ENCODE results near the gene CD44. TPM values are rescaled to one million over a fixed set of nuclear protein-coding genes. Genes with fewer than 3 reads are reported as not detected.
"Not testable (repeated sequence)": the region's sequence is repeated elsewhere in the genome, so short reads cannot be mapped to it uniquely, and the experiment has no call there.

The CD44 gene
- total RNA-seq, 4 donors from 2014 or later, result 92.7 to 627 (median 158) TPM

DNA sequence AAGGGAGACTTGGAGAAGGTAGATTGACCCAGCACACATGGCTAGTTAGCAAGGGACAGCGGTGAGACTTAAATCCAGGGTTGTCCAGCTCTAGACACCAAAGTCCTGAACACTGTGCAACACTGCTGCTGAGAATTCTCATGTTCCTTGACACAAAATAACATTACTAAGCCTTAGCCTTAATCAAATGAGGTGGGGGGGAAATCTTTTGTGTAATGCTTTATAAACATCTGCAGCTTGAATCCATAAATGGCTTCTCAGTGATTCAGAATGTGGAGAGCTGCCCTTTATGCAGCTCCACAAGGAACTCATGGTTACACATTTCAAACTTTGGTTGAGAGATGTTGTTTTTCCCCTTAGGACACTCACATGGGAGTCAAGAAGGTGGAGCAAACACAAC is 80.0 kb downstream of the CD44 start:
- DNase-seq (ENCODE audit: low spot score) (no peak), ATAC-seq (ENCODE audit: low FRiP score) (no peak)
- TF ChIP-seq, protein P1, sequence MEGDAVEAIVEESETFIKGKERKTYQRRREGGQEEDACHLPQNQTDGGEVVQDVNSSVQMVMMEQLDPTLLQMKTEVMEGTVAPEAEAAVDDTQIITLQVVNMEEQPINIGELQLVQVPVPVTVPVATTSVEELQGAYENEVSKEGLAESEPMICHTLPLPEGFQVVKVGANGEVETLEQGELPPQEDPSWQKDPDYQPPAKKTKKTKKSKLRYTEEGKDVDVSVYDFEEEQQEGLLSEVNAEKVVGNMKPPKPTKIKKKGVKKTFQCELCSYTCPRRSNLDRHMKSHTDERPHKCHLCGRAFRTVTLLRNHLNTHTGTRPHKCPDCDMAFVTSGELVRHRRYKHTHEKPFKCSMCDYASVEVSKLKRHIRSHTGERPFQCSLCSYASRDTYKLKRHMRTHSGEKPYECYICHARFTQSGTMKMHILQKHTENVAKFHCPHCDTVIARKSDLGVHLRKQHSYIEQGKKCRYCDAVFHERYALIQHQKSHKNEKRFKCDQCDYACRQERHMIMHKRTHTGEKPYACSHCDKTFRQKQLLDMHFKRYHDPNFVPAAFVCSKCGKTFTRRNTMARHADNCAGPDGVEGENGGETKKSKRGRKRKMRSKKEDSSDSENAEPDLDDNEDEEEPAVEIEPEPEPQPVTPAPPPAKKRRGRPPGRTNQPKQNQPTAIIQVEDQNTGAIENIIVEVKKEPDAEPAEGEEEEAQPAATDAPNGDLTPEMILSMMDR (IDR thresholded peaks at IDR 0.05), result no peak

DNA sequence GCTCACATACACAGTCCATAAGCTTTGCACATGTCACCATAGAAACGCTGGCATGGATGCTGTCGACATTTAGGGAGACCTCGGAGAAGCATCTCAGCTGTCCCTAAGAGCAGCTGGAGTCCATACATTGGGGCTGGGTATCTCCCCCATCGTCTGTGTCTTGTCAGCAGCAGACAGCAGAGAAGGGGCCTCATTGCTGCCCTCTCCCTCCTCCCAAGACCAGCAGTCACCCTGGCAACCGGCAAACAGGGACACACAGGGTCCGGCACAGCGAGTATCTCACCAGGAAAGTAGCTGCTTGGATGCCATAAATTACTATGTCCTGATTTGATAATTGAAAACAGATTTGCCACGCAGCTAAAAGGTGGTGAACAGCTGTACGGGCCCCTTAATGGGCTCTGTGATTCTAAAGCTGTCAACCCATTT is 84.4 kb downstream of the CD44 start:
- TF ChIP-seq, protein P1 (IDR thresholded peaks at IDR 0.05), result no peak
- DNase-seq (ENCODE audit: low spot score) (no peak), ATAC-seq (ENCODE audit: low FRiP score) (no peak)

DNA sequence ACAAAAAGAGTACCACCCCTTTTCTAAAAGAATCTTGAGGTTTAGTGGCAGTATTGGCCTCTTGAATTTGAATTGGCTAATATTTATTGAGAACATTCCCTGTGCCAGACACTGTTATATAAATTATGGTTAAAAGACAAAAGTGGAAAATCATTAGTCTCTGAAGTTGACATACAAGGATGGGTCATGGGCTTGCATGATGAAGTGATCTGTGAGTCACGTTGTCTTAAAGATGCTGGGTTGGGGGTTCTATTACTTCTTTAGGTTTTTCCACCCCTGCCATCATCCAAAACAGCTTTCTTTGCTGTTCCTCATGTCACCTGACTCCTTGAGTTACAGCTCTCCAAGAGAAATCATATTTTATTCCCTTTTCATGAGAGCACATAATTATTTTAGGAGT is 85.0 kb downstream of the CD44 start:
- TF ChIP-seq, protein P1 (IDR thresholded peaks at IDR 0.05), result no peak
- no peak for ATAC-seq (ENCODE audit: low FRiP score)
- no peak for DNase-seq (ENCODE audit: low spot score)

DNA sequence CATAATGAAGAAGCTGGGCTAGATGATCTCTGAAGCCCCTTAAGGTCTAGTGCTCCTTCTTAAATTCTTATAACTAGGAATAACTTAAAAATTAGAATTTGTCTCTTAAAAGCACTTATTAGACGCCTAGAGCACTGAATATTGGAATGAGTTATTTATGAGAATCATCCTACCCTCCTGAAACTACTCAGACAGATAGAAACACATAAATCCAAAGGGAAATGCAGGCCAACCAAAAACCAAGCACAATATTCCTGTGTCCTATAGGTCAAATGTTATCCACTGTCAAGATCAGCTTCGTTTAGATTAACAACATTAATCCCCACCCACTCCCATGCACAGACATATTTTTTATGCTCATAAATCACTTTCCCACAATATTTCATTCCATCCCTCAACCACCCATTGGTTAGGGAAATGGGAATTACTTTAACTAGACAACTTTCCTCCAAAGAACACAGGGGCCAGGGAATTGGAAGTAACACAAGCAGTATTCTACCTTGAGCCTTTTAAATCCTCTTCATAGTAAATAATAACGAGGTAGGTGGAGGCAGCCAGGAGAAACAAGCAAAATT is 87.1 kb downstream of the CD44 start:
- TF ChIP-seq, protein P1 (IDR thresholded peaks at IDR 0.05), result no peak
- ATAC-seq (ENCODE audit: low FRiP score), result no peak

DNA sequence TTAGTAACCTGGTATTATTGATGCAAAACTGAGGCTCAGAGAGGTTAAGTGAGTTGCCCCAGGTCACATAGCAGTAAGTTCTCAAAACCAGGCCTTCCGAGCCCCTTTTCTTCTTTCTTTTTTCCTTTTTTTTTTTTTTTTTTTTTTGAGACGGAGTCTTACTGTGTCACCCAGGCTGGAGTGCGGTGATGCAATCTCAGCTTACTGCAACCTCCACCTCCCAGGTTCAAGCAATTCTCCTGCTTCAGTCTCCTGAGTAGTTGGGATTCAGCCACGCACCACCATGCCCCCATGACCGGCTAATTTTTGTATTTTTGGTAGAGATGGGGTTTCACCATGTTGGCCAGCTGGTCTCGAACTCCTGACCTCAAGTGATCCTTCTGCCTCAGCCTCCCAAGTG is 87.8 kb downstream of the CD44 start:
- not testable (repeated sequence) for ATAC-seq (ENCODE audit: low FRiP score); DNase-seq (ENCODE audit: low spot score)

More for the DNA sequence above, 87.1 kb downstream of the CD44 start:
- no peak for DNase-seq (ENCODE audit: low spot score)

DNA sequence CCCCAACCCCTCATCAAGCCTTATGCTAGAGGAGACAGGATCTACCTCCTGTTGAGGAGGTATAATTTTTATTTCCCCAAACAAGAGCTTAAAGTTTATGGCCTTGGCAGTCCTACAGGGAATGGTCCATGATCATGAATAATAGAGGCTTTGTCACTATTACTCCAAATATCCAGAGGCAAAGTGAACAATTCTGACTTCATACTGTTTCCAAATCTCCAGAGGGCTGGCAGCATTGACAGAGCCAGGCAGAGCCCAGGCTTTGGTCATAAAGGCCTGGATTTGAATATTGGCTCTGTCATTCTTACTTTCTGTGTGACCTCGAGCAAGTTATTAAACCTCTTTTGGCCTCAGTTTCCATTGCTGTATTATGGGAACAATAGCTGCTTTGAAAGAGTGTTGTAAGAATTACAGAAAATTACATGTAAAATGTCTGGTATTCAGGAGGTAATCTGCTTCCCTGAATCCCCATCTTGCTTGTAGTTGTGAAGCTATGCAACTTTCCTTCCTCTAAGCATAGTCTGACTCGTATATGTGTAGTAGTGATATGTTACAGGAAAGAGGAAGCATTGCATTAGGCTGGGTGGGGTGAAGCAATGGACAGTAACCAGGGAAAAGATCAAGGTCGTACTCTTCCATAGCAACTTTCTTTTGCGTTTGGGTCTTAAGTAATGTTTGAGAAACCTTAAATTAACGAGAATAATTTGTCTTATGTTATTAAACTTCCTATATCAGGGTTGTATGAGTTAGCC is 88.8 kb downstream of the CD44 start:
- DNase-seq (ENCODE audit: low spot score) (no peak), ATAC-seq (ENCODE audit: low FRiP score) (no peak)
- TF ChIP-seq, protein P1 (IDR thresholded peaks at IDR 0.05), result no peak

DNA sequence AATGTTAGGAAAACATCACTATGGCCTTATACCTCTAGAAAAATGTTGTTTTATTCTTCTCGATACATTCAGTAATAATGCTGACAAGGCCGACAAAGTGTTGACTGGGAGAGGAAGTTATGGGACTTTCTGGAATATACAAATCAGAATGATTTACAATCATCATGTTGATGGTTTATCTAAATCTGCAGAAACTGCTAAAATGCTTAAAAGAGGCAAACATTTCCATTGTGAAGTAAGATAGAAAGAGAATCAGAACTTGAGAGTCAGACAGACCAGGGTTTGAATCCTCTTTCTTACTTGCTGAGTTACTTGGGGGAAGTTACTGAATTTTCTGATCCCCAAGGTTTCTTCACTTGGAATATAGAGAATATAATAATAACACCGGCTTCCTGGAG is 89.4 kb downstream of the CD44 start:
- DNase-seq (ENCODE audit: low spot score) (no peak), ATAC-seq (ENCODE audit: low FRiP score) (no peak)
- TF ChIP-seq, protein P1 (IDR thresholded peaks at IDR 0.05), result no peak
